Measurements from ENCODE around the gene FRMD8.
A peak's percentile ranks its signal among the peaks of the same experiment; 100 is the strongest.
"Not testable (repeated sequence)": the region's sequence is repeated elsewhere in the genome, so short reads cannot be mapped to it uniquely, and the experiment has no call there.

The FRMD8 gene

DNA sequence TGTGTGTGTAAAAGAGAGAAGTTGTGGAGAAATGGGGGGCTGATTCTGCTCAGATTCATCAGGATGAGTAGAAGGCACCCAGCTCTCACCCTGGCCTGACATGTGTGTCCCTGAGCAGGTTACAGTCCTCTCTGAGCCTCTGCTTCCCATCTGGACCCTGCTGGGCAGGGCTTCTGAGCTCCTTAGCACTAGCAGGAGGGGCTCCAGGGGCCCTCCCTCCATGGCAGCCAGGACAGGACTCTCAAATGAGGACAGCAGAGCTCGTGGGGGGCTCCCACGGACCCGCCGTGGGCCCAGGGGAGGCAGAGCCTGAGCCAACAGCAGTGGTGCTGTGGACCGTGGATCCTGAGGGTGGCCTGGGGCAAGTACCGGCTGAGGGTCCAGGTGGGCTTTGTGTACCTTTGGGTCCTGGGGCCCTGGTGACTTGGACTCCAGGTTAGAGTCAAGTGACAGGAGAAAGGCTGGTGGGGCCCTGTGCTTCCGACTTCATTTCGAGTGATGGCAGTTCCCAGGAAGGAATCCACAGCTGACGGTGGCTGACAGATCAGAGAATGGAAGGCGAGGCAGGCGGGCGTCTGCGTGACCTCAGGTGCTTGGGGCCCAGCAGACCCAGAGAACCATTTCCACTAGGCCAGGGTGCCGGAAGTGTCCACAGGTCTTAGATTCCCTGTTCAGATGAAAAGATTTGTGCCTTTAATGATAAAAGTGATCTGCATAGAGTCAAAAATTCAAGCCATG lies 58.0 kb downstream of the FRMD8 start:
- no peak for DNase-seq (ENCODE audit: low read depth)
- H3K4me3 ChIP-seq (ENCODE audit: low read depth, low read length), result no peak overlapping the region

GRCh38 chr11:65445101-65445603 lies 58.7 kb downstream of the FRMD8 start:
- no peak overlapping the region for H3K4me3 ChIP-seq (ENCODE audit: low read depth, low read length)
- DNase-seq (ENCODE audit: low read depth), result no peak

GRCh38 chr11:65445604-65446445 lies 59.4 kb downstream of the FRMD8 start:
- DNase-seq (ENCODE audit: low read depth), result no peak

GRCh38 chr11:65446446-65447277 lies 60.2 kb downstream of the FRMD8 start:
- no peak overlapping the region for H3K4me3 ChIP-seq (ENCODE audit: low read depth, low read length)
- no peak for DNase-seq (ENCODE audit: low read depth)

More at GRCh38 chr11:65445604-65446445, 59.4 kb downstream of the FRMD8 start:
- no peak overlapping the region for H3K4me3 ChIP-seq (ENCODE audit: low read depth, low read length)

- no peak for DNase-seq (ENCODE audit: low read depth)
- no peak overlapping the region for H3K4me3 ChIP-seq (ENCODE audit: low read depth, low read length)
Observed at GRCh38 chr11:65448074-65448417, 61.6 kb downstream of the FRMD8 start.

DNA sequence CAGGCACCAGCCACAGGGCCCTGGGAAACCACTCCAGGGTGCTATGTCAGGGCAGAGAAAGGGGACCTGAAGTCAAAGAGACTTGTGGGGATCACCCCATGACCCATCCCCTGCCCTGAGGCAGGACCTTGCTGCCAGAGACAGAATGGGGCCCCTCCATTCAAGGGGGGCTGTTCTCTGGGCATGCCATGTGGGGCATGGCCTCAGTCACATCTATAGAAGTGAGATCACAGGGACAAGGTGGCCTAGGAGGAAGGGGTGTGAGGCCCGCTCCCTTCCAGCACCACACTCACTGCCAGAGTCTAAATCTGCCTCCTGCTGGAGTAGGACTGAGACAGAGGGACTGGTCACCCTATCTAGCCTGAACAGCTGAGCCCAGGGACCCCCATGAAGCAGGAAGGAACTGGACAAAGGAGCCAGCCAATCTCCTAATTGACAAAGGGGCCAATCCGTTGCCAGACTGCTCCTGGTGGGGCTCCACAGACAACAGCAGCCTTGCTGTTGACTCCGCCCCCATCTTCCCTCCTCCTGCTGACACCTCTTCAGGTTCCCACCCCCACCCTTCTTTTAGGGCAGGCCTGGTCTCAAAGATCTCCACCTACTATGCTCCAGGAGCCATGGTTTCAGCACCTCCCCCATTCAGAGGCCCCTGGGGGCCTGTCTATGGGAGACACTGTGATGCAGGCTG lies 62.1 kb downstream of the FRMD8 start:
- no peak overlapping the region for H3K4me3 ChIP-seq (ENCODE audit: low read depth, low read length)
- peak; percentile 57 for DNase-seq (ENCODE audit: low read depth)

DNA sequence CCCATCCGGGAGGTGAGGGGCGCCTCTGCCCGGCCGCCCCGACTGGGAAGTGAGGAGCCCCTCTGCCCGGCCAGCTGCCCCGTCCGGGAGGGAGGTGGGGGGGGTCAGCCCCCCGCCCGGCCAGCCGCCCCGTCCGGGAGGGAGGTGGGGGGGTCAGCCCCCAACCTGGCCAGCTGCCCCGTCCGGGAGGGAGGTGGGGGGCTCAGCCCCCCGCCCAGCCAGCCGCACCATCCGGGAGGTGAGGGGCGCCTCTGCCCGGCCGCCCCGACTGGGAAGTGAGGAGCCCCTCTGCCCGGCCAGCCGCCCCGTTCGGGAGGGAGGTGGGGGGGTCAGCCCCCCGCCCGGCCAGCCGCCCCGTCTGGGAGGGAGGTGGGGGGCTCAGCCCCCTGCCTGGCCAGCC lies 64.9 kb downstream of the FRMD8 start:
- not testable (repeated sequence) for H3K4me3 ChIP-seq (ENCODE audit: low read depth, low read length); DNase-seq (ENCODE audit: low read depth)

DNA sequence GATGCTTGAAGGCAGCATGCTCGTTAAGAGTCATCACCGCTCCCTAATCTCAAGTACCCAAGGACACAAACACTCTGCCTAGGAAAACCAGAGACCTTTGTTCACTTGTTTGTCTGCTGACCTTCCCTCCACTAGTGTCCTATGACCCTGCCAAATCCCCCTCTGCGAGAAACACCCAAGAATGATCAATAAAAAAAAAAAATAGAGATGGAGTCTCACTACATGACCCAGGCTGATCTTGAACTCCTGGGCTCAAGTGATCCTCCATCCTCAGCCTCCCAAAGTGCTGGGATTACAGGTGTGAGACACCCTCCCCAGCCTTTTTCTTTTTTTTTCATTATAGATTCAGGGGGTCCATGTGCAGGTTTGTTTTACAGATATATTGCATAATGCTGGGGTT lies 65.8 kb downstream of the FRMD8 start:
- DNase-seq (ENCODE audit: low read depth), result not testable (repeated sequence)

DNA sequence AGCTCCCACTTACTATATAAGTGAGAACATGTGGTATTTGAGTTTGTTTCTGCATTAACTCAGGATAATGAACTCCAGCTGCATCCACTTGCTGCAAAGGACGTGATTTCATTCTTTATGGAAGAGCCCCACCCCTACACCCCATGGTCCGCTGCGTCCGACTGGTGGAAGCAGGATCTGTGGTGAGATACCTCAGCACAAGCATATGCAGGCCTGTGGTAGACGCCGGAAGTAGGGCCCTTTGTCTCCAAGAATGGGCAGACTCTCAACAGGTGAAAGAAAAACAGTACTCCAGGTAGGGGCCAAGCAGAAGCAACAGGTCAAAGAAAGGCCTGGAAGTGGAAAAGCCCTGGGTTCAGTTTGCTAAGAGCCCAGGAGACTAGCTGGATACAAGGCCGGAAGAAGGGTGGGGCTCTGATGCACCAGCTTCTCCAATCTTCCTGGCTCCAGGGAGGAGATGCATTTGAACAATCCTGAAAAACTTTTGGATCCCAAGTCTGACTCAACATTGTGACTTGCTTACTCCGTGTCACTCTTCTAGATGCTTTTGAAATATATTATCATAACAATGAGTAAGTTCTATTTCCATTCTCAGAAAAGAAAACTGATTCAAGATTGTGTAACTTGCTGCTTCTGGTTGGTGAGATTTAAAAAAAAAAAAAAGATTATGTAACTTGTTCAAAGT lies 66.5 kb downstream of the FRMD8 start:
- no peak overlapping the region for H3K4me3 ChIP-seq (ENCODE audit: low read depth, low read length)
- DNase-seq (ENCODE audit: low read depth), result no peak

More for the DNA sequence above, 65.8 kb downstream of the FRMD8 start:
- H3K4me3 ChIP-seq (ENCODE audit: low read depth, low read length), result not testable (repeated sequence)

- no peak for DNase-seq (ENCODE audit: low read depth)
Observed at GRCh38 chr11:65454311-65454695, 67.9 kb downstream of the FRMD8 start.

GRCh38 chr11:65454696-65455456 lies 68.4 kb downstream of the FRMD8 start:
- H3K4me3 ChIP-seq (ENCODE audit: low read depth, low read length), result peak overlapping the region; percentile 51
- no peak for DNase-seq (ENCODE audit: low read depth)

More at GRCh38 chr11:65454311-65454695, 67.9 kb downstream of the FRMD8 start:
- H3K4me3 ChIP-seq (ENCODE audit: low read depth, low read length), result peak overlapping the region; percentile 51

GRCh38 chr11:65456418-65456817 lies 70.0 kb downstream of the FRMD8 start:
- DNase-seq (ENCODE audit: low read depth), result no peak
- H3K4me3 ChIP-seq (ENCODE audit: low read depth, low read length), result no peak overlapping the region

DNA sequence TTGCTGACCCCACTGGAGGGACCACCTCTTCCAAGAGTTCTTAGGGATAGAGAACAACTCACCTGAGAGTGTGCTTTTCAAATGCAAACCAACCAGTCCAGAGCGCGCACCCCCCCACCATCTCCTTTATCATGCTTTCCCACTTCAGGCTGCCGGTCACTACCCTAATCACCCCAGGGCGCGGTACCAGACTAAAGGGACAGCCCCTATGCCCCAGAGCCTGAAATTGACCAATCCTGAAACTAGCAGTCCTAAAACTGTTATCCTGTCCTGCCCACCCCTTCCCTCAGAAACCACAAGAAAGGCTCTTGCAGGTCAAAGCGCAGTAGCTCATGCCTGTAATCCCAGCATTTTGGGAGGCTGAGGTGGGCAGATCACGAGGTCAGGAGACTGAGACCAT lies 73.1 kb downstream of the FRMD8 start:
- H3K4me3 ChIP-seq (ENCODE audit: low read depth, low read length), result no peak overlapping the region
- DNase-seq (ENCODE audit: low read depth), result no peak

Data from skeletal muscle cell (primary cell).